Measurements from ENCODE around the gene RIC8B.

GRCh38 chr12:106847861-106848260 lies 73.4 kb downstream of the RIC8B start:
- TF ChIP-seq ZNF274 (IDR thresholded peaks at IDR 0.05; ENCODE audit: low read depth, low read length) (no peak), SUZ12 (IDR thresholded peaks at IDR 0.05; ENCODE audit: extremely low read depth, insufficient read depth, insufficient read length) (no peak)
